ENCODE measurements around the gene C11orf21. TPM values are rescaled to one million over a fixed set of nuclear protein-coding genes. Genes with fewer than 3 reads are reported as not detected.
A peak's percentile ranks its signal among the peaks of the same experiment; 100 is the strongest.

C11orf21 gene
- total RNA-seq, 1 experiment from 2014 or later, result 1.5 TPM

GRCh38 chr11:2308713-2309112 is 7.0 kb upstream of the C11orf21 start:
- DNase-seq (ENCODE audit: low spot score), result no peak

GRCh38 chr11:2307501-2308331 is 6.0 kb upstream of the C11orf21 start:
- no peak for DNase-seq (ENCODE audit: low spot score)

- peak; percentile 70 for DNase-seq (ENCODE audit: low spot score)
These were observed 5.3 kb upstream of the C11orf21 start for GRCh38 chr11:2306877-2307500.

GRCh38 chr11:2306452-2306823 is 4.7 kb upstream of the C11orf21 start:
- peak; percentile 92 for DNase-seq (ENCODE audit: low spot score)

GRCh38 chr11:2305788-2306451 is 4.2 kb upstream of the C11orf21 start:
- DNase-seq (ENCODE audit: low spot score), result peak; percentile 73

GRCh38 chr11:2305140-2305778 is 3.5 kb upstream of the C11orf21 start:
- DNase-seq (ENCODE audit: low spot score), result peak; percentile 64

GRCh38 chr11:2304506-2305139 is 2.9 kb upstream of the C11orf21 start:
- DNase-seq (ENCODE audit: low spot score), result no peak

- DNase-seq (ENCODE audit: low spot score), result no peak
These were observed 2.1 kb upstream of the C11orf21 start for GRCh38 chr11:2303627-2304505.

- DNase-seq (ENCODE audit: low spot score), result no peak
These were observed 1.3 kb upstream of the C11orf21 start for GRCh38 chr11:2302896-2303626.

GRCh38 chr11:2302306-2302895 is 683 bp upstream of the C11orf21 start:
- no peak for DNase-seq (ENCODE audit: low spot score)

GRCh38 chr11:2300936-2301630 is 635 bp downstream of the C11orf21 start:
- no peak for DNase-seq (ENCODE audit: low spot score)

- no peak for DNase-seq (ENCODE audit: low spot score)
These were observed 1.3 kb downstream of the C11orf21 start for GRCh38 chr11:2300290-2300935.

- no peak for DNase-seq (ENCODE audit: low spot score)
These were observed 1.9 kb downstream of the C11orf21 start for GRCh38 chr11:2299773-2300172.

- DNase-seq (ENCODE audit: low spot score), result no peak
These were observed 2.6 kb downstream of the C11orf21 start for GRCh38 chr11:2298795-2299761.

- DNase-seq (ENCODE audit: low spot score), result no peak
These were observed 3.5 kb downstream of the C11orf21 start for GRCh38 chr11:2298131-2298794.

- DNase-seq (ENCODE audit: low spot score), result no peak
These were observed 4.1 kb downstream of the C11orf21 start for GRCh38 chr11:2297623-2298030.

All from H4 (cell line).